Ishikawa (cell line): ENCODE data around the gene CACUL1.

Experiments used
- CEBPB ChIP-seq: IDR thresholded peaks from 2 replicates; pipeline ENCODE4 v1.6.1; 2012
- CREB1 ChIP-seq: IDR thresholded peaks from 2 replicates; pipeline ENCODE4 v1.6.1; 2012; ENCODE audit warnings: low read depth
- EGR1 ChIP-seq: IDR thresholded peaks from 2 replicates; pipeline ENCODE4 v1.6.1; 2012
- EP300 ChIP-seq: IDR thresholded peaks from 2 replicates; pipeline ENCODE4 v1.6.1; 2012; ENCODE audit warnings: borderline replicate concordance
- FOXM1 ChIP-seq: IDR thresholded peaks from 2 replicates; pipeline ENCODE4 v1.6.1; 2012; ENCODE audit warnings: low read depth, borderline replicate concordance
- NFIC ChIP-seq: IDR thresholded peaks from 2 replicates; pipeline ENCODE4 v1.6.1; 2012
- RAD21 ChIP-seq: IDR thresholded peaks from 2 replicates; pipeline ENCODE4 v1.6.1; 2012; ENCODE audit warnings: low read depth
- REST ChIP-seq: IDR thresholded peaks from 2 replicates; pipeline ENCODE4 v1.6.1; 2012; ENCODE audit warnings: low read depth, mild to moderate bottlenecking
- TAF1 ChIP-seq: IDR thresholded peaks from 2 replicates; pipeline ENCODE4 v1.6.1; 2012; ENCODE audit warnings: low read depth, mild to moderate bottlenecking
- TCF12 ChIP-seq: IDR thresholded peaks from 2 replicates; pipeline ENCODE4 v1.6.1; 2012; ENCODE audit warnings: low read depth
- TEAD4 ChIP-seq: IDR thresholded peaks from 2 replicates; pipeline ENCODE4 v1.6.1; 2012
- USF1 ChIP-seq: IDR thresholded peaks from 2 replicates; pipeline ENCODE4 v1.6.1; 2012
- YY1 ChIP-seq: IDR thresholded peaks from 2 replicates; pipeline ENCODE4 v1.6.1; 2012; ENCODE audit warnings: low read depth
- ZBTB7A ChIP-seq: IDR thresholded peaks from 2 replicates; pipeline ENCODE4 v1.6.1; 2012; ENCODE audit warnings: low read depth
- TF ChIP-seq, protein P1 (sequence below): IDR thresholded peaks from 2 replicates; pipeline ENCODE4 v1.6.1; 2012

Gene CACUL1

DNA sequence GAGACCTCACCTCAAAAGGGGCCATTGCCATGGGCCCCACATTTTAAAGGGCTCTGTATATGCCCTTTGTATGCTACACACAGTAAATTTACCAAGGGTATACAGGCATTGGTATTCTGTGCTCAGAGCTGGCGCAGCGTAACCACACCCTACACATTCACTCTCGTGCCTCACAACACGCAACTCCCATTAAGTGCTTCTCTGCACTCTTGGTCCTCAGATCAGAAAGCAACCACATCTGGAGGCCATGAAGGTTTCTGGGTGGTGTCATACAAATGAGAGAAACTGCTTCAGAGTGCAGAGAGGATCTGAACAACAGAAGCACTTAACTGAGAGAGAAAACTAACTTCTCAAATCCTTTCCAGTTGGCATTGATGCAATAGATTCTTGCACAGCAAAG lies 9.4 kb upstream of the CACUL1 start:
- no peak for TF ChIP-seq NFIC
- TF ChIP-seq RAD21, result no peak
- TF ChIP-seq EP300, result no peak
- no peak for TF ChIP-seq YY1
- TF ChIP-seq TAF1, result no peak
- TF ChIP-seq CREB1, result no peak
- TF ChIP-seq CEBPB, result no peak
- TF ChIP-seq TEAD4, result no peak
- TF ChIP-seq FOXM1, result no peak
- TF ChIP-seq, protein P1, sequence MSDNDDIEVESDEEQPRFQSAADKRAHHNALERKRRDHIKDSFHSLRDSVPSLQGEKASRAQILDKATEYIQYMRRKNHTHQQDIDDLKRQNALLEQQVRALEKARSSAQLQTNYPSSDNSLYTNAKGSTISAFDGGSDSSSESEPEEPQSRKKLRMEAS, result no peak
- no peak for TF ChIP-seq REST
- TF ChIP-seq USF1, result no peak
- no peak for TF ChIP-seq TCF12
- TF ChIP-seq EGR1, result no peak
- TF ChIP-seq ZBTB7A, result no peak

- TF ChIP-seq NFIC (peak; percentile 98), ZBTB7A (peak; percentile 76; the same call in 1 of the 2 replicates), TEAD4 (peak; percentile 99), EP300 (peak; percentile 98), EGR1 (peak; percentile 12; the same call in 1 of the 2 replicates), FOXM1 (peak; percentile 92), RAD21 (peak; percentile 46), YY1 (peak; percentile 75; the same call in 1 of the 2 replicates), REST (peak; percentile 34; the same call in 1 of the 2 replicates), TAF1 (no peak), TCF12 (peak; percentile 99), CEBPB (peak; percentile 85), USF1 (peak; percentile 73), CREB1 (peak; percentile 44; the same call in 1 of the 2 replicates)
- TF ChIP-seq, protein P1, result peak; percentile 92
Observed at GRCh38 chr10:118763202-118763988, 8.6 kb upstream of the CACUL1 start.

DNA sequence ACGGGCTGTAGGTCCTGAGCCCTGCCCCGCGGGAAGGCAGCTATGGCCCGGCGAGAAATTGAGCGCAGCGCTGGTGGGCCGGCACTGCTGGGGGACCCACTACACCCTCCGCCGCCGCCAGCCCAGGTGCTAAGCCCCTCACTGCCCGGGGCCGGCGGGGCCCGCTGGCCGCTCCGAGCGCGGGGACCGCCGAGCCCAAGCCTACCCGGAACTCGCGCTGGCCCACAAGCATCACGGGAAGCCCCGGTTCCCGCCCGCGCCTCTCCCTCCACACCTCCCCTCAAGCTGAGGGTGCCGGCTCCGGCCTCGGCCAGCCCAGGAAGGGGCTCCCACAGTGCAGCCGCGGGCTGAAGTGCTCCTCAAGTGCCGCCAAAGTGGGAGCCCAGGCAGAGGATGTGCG lies 5.5 kb upstream of the CACUL1 start:
- TF ChIP-seq TCF12, result no peak
- TF ChIP-seq, protein P1, result no peak
- no peak for TF ChIP-seq USF1
- TF ChIP-seq YY1, result no peak
- TF ChIP-seq TAF1, result no peak
- no peak for TF ChIP-seq TEAD4
- no peak for TF ChIP-seq FOXM1
- TF ChIP-seq RAD21, result no peak
- TF ChIP-seq REST, result no peak
- TF ChIP-seq EP300, result no peak
- no peak for TF ChIP-seq EGR1
- no peak for TF ChIP-seq ZBTB7A
- no peak for TF ChIP-seq CREB1
- TF ChIP-seq NFIC, result no peak
- no peak for TF ChIP-seq CEBPB
